NCI-H460 (cell line): ENCODE data around the gene AKNAD1. TPM values are rescaled to one million over a fixed set of nuclear protein-coding genes. Genes with fewer than 3 reads are reported as not detected.
"Not testable (repeated sequence)": the region's sequence is repeated elsewhere in the genome, so short reads cannot be mapped to it uniquely, and the experiment has no call there.

ENCODE experiments used
- DNase-seq: peaks from one replicate; pipeline ENCODE4 v3.0.0-alpha.2; 2016; ENCODE audit warnings: low read depth; ENCODE audit errors: extremely low read depth
- polyA plus RNA-seq: library from polyadenylated mRNA; depleted of rRNA; stranded (reverse); fragments of >200 nt; gene quantifications from 2 replicates; pipeline ENCODE4 v1.2.3, GENCODE V29; 2014; cell fraction: nucleus; rRNA removed
- total RNA-seq: library from RNA; depleted of rRNA; stranded (reverse); fragments of >200 nt; shearing (Covaris generic); gene quantifications from 2 replicates; pipeline ENCODE4 v1.2.3, GENCODE V29; 2014; rRNA removed

The AKNAD1 gene, protein sequence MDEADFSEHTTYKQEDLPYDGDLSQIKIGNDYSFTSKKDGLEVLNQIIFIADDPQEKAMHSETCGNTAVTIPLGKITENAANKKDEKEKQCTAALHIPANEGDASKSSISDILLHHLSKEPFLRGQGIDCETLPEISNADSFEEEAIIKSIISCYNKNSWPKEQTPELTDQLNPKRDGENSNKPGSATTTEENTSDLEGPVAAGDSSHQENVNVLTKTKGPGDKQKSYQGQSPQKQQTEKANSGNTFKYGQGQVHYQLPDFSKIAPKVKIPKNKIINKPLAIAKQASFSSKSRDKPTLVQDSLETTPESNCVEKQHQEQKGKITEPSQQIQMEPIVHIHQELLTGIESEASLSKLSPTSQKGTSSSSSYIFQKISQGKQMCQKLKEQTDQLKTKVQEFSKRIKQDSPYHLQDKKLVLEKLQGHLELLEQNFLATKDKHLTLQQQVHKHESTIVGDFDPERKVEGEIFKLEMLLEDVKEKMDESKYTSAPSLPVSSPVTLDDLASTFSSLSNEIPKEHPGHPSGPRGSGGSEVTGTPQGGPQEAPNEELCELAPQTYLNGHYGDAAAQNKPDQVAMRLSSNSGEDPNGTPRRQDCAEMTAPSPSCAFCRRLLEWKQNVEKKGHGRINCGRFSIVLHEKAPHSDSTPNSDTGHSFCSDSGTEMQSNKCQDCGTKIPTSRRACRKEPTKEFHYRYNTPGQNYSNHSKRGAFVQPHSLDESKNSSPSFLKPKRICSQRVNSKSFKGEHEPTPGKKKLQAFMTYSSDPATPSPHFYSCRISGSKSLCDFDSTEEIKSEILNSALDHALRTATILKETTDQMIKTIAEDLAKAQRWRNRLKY
- 0.75 and 1.5 TPM in 2 replicates for total RNA-seq
- polyA plus RNA-seq = 0.06 TPM in 1 of 2 replicates, not detected in the other

DNA sequence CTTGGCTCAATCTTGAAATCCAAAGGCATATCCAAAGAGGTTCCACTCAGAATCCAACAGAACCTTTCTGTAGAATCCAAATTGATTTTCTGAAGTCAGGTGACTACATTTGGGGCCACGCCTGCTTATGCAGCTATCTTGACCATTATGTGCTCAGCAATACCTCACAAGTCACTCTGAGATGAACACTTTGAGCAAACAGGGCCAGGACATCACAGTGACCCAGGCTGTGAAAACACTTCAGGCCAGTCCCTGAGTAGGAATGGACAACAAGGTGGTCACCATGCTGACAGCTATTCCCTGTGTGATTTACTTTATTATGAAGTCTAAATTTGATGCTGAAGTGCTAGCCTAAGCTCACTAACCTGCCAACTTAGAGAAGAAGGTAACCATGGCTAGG is at the start of gene AKNAD1:
Gene AKNAD1, minus strand, starts transcription at position 101 of the 400 bp plus-strand sequence. CDS start 4,430 bp downstream, outside the sequence.
- DNase-seq = no peak

DNA sequence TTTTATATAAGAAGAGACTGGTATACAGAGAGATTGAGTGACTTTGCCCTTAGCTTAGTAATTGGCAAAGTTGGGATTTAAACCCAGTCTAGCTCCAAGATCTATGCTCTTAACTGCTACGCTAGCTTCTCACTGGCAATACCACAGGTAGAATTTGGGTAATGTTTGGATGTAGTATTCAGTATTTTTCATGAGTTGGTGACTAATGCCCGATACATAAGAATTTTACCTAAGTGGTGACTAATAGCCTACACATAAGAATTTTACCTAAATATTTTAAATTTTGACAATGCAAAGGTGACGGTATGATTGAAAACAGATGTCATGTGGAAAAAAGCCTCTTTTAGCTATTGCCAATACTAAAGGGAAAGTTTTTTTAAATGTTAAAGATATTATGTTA is 44.2 kb upstream of the AKNAD1 start:
- DNase-seq = no peak

DNA sequence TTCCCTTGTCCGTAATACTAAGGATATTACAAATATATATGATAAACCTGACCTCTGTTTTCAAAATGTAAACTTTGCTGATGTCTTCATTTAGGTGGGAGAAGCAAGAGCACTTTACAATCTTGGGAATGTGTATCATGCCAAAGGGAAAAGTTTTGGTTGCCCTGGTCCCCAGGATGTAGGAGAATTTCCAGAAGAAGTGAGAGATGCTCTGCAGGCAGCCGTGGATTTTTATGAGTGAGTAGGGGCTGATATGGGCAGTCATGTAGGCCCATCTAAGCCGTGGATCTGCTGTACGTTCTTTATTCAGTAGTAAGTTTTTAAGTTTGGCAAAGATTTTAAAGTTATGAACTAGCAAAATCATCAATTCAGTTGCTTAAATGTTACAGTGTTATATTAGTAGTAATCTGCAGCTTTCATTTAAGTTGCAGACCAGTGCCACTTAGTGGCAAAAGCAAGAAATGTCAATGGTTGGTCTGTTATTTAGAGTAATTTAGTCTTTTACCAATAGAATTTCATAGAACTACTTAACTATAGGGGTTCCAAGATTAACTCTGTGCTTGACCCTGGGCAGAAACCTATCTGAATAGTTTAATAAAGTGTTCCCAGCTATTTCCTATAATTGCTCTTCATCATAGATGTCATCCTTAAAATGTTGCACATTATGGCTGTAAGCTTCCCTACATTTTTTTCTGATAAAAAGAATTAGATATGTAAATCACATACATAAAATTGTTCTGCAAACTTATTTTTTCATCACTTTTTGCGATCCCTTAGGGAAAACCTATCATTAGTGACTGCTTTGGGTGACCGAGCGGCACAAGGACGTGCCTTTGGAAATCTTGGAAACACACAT is 41.2 kb upstream of the AKNAD1 start:
- DNase-seq = peak; percentile 51

DNA sequence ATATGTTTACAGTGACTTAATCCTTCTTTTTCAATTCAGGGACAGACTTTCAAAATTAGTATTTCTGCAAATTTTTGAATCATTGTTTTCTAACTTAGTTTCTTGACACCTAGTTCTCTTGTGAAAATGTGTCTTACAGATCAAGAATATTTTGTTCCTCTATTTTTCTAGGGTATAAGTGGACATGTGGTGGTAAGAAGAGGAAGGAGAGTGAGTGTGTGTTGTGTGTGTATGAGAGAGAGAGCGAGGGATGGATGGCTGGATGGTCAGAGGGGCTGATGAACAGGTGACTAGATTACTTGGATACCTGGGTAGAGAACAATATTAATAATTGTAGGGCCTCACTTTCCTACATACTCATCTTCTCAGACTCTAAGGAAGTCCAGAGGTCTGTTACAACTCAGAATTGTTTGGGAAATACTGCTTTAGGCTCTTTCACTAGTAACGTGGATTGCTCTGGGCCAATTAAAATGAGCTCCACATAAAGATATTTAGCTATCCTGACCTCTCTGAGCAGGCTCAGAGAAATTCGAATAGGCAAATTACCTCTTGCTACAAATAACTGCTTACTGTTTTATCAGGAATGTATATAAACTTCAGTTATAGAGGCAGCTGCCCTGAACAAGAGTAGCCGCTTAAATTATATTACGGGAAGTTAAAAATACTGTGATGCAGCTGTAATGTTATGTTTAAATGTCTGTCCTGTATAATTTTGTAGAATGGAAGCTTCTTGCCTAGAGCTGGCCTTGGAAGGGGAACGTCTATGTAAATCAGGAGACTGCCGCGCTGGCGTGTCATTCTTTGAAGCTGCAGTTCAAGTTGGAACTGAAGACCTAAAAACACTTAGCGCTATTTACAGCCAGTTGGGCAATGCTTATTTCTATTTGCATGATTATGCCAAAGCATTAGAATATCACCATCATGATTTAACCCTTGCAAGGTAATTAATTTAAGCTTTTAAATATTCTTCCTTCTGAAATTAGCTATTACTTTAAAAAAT is 39.6 kb upstream of the AKNAD1 start:
- DNase-seq = no peak

DNA sequence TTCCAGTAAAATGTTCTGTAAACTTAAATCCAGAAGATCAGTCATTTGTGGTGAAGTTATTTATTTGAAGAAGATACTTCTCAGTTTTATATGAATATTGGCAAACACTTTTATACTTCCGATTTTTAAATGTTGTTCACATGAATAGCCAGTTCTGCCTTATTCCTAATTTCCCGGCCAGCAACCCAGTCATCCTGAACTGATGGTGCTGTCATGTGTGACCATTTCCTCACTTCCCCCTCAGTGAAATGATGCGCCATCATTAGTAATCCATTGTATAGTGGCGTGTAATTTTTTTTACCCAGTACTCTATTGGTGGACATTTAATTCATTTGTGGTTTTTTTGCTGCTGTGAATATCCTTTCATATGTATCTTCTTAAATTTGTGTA is 36.2 kb upstream of the AKNAD1 start:
- no peak for DNase-seq

DNA sequence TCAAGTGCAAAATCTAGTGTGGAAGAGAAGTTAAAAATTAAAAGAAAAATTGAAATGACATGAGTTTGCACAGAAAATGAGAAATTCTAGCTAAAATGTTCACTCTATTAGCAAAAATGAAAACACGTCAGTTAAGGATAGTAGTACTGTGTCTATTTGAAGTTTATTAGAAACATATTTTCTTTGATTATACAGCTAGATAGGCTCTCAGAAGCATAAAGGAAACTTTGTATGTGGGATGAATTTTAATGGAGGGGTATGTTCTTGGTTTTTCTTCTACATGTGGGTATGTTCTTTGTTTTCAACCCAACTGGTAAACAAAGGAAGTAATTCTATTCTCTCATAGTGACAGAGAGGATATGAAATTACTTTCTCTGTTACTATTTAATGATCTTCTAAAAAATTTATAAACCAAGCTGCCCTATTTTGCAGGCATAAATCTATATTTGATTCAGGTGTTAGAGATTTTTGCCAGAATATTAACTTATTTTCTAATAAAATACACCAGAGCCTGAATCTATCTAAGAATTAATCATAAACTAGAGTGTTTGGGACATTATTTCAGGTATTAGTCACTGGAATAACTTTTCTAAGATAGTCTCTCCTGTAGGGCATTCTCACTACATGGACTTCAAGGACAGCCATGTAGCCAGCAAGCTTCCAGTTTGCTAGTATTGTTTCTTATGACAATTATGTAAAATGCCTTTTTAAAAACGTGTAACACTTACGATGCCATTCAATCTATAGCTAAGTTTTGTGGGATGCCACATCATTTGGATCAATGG is 35.7 kb upstream of the AKNAD1 start:
- DNase-seq = no peak

DNA sequence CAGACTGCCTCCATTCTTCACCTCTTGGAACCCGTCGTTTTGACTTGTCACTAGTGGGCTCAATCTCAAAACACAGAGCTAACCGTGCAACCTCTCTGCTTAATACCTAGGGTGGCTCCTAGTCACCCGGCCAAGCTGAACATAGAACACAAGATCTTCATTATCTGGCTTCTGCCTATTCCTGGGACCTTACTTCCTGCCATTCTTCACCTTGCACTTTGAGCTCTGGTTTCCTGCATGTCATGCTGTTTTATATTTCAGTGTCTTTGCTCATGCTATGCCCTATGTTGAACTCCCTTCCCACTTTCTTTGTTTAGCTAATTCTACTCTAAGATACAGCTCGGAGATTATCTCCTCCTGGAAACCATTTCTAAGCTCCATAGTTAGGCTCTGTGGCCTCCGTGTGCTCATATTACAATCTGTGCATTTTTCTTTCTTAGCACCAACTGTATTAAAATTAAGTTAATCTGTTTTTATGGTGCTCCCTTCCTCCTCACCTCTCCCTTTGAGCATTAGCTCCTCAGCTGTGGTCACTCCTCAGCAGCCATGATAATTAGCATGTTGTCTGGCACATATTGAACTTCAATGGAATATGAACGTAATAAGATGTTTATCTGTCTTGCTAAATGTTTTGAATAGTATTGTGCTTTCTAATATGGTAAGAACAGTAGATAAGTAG is 33.0 kb upstream of the AKNAD1 start:
- DNase-seq = no peak

DNA sequence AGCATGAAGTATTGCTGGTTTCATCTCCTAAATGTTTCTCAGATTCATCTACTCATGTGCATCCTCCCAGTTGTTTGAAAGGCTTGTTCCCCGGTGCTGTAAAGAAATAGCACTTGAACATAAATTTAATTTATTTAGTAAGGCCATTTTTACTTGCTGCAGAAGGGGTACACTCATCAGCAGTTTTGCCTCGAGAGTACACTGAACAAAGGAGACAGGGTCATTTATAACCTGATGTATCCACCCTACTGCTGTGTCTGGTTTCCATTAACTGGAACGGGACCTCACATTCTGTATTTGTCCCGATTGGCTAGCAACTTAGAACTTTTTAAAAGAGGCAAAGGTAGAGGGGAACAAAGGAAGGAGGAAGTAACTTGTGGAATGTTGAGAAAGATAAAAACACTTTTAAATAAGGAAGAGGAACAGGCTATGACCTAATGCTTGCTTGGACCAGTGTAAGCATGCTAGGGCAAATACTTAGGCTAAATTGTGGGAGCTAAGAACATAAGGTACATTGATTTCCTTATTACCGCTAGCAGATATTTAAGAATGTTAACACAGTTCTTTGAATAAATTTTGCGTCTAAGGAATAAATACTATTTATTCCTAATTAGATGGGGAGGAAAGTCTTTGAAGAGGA is 32.2 kb upstream of the AKNAD1 start:
- DNase-seq = not testable (repeated sequence)

DNA sequence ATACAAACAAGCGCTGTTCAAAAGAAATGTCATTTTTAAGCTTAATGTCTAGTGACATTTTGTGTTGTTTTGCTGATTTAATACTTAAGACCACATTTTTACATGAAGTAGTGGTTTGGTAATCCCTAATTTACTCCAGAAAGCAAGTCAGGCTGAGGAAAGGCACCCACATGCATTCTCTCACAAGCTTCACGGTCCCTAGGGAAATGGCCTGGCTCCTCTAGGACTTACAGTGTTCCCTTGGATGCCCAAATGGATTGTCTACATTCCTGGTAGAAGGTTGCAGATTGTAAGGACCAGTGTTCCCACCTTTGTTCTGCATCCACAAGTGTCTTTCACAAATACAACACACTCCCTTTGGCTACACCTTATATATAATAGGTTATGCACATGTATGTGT is 29.4 kb upstream of the AKNAD1 start:
- no peak for DNase-seq

DNA sequence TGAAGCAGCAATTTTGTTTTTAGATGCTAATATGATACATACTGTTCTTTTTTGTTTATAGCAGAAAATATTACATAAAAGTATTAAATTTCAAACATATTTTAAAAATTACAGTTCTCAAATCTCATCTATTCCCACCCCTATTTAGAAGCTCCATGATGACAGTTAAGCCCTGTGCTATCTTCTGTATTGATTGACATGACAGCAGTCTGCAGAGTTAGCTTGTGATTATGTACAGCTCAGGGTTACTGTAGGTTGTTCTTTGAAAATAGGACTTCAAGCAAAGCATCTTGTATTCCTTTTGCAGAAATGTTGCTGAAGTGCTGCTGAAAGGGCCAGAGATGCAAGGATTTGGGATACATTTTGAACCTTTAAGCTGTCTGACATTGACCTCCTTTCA is 28.1 kb upstream of the AKNAD1 start:
- no peak for DNase-seq

DNA sequence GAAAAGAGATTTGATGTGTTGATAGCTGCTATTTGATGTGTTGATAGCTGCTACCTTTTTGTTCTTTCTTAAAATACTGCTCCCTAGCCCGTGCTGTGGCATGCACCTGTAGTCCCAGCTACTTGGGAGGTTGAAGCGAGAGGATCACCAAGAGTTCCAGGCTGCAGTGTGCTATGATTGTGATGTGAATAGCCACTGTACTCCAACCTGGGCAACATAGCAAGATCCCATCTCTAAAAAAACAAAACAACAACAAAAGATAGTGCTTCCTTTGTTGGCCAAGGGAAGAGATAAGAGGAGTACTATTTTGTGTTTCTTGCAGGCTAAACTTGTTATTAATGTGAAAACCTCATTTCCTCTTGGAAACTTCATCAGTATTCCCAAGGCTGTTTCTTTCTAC is 25.9 kb upstream of the AKNAD1 start:
- no peak for DNase-seq

DNA sequence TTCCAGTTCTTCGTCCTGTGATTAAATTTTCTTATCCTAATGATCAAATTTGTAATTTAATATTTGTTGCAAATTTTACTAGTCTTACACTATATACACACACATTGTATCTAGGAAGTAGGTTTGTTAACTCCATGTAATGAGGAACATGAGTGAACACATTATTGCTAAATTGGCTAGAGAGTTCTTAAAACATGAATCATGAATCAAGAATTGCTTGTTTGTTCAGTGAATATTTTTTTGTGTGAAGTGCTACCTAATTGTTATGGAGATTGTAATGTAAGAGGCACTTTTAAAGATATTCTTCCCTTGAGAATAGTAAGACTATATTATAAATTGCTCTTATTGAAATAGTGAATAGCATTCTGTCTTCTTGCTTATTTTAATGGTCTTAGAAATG is 24.5 kb upstream of the AKNAD1 start:
- DNase-seq = no peak

DNA sequence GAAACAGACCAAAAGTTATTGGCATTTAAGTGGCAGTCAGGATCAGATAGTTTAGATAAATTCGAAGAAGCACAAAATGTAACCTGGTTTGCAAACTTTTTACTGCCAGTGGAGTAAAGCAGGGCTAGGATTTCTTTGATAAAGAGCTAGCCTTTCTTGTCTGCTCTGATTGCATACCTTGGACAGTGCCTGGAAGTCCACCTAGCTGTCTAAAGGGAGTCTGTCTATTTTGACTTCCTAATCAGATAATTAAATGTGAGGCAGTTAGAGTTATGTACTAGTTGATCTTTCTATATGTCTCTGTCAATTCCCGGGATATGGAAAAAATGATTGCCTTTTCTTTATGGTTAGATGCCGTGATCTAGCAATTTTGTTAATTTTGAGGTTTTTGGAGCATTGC is 24.0 kb upstream of the AKNAD1 start:
- DNase-seq = no peak

DNA sequence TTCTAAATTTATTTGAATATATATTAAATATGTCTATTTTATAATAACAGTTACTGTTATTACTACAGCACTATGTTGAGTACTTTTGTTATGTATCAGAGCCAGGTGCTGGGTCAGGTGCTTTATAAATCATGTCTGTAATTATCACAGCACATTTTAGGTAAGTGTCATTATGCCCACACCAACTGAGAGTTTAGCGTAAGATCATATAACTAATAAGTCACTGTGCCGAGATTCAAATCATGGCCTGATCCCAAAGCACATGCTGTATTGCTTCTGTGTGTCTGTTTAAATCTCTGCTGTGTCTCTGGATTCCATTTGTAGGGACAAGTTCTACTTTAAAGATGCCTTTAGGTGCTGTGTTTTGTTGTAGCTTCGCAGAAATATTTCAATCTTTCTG is 21.8 kb upstream of the AKNAD1 start:
- no peak for DNase-seq

DNA sequence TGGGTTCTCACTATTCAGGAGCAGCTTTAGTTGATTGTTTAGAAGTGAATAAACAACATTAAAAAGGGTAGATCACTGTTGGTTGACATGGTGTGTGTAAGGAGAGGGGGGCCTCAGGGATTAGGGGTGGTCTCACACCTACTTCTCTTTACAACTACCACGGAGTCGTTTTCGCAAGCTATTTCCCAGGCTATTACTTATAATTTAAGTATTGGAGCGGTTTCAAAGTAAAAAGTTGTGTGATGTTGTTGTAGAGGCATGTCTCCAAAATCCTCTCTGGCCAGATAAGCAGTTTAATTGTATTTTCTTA is 21.2 kb upstream of the AKNAD1 start:
- no peak for DNase-seq

DNA sequence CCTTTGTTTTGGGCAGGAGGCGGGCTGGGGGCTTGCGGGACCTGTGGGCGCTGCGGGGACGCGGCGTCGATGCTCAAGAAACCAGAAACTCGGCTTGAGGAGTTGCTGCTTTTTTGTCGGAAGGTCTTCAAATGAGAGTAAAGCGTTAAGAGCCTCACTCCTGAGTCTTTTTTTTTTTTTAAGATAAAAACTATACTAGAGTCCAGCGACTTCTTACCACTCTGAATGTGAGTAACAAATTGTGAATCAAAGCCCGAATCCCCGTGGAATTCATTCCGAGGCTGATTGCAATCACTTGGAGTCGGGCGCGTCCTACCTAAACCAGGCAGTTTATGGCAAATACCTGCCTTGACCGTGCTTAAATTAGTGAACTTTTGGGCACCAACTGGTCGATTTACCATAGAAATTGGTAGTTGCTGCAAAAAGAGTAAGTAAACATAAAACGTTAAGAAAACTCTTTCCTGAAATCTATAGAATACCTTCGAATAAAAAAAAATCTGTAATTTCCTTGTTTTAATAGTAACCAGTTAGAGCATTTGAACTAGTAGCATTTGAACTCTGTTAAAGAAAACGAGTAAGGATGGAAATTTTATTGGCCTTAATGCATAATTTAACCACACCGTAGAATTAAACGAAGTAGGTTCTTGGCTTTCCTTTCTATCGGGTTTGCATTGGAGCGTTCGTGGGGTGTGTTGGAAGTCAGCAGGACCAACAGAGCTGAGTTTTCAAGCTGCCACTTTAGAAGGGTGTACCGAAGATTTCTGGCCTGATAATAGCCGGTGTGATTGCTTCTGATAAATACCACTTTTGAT is 20.7 kb upstream of the AKNAD1 start:
- DNase-seq = no peak
